Vagina (tissue), 2 donors: Measurements from ENCODE around the gene MSI2. TPM values are rescaled to one million over a fixed set of nuclear protein-coding genes. Genes with fewer than 3 reads are reported as not detected.

Source experiments
- DNase-seq, 2 donors: peaks; one replicate each; pipeline ENCODE4 v3.0.0-alpha.2; 2017; ENCODE audit errors: extremely low spot score in 2 of 2
- H3K27ac ChIP-seq: fragments of 200-600 bp; sonication (generic); one replicate; pipeline ENCODE4 v1.5.1; 2019
- H3K27me3 ChIP-seq: fragments of 200-600 bp; sonication (generic); one replicate; pipeline ENCODE4 v1.5.1; 2019
- H3K36me3 ChIP-seq, 2 donors: fragments of 200-600 bp; sonication (generic); one replicate each; pipeline ENCODE4 v1.5.1; 2017 to 2019
- H3K4me1 ChIP-seq: fragments of 200-600 bp; sonication (generic); one replicate; pipeline ENCODE4 v1.5.1; 2019
- H3K4me3 ChIP-seq, 2 donors: fragments of 200-600 bp; sonication (generic); 1 replicate in 1 of 2; 2 replicates in 1 of 2; pipeline ENCODE4 v1.5.1; 2016 to 2019
- H3K9me3 ChIP-seq: fragments of 200-600 bp; sonication (generic); one replicate; pipeline ENCODE4 v1.5.1; 2019
- POLR2A ChIP-seq, 2 donors: fragments of 450-650 bp; IDR thresholded peaks; one replicate each; pipeline ENCODE4 v1.6.1; 2017; ENCODE audit warnings: antibody characterized with exemption in 2 of 2, mild to moderate bottlenecking in 2 of 2, moderate library complexity in 2 of 2
- POLR2AphosphoS5 ChIP-seq, 2 donors: sonication (generic); formaldehyde crosslinking; IDR thresholded peaks; one replicate each; pipeline ENCODE4 v1.9.0; 2017; ENCODE audit warnings: antibody characterized with exemption in 2 of 2, mild to moderate bottlenecking in 2 of 2, low read depth in 1 of 2; ENCODE audit not compliant: insufficient read depth in 1 of 2
- intact Hi-C: fragments of 100-400 bp; cut with DNase I; formaldehyde crosslinking; loops from one replicate; pipeline ENCODE4 v1.15.1; 2023
- total RNA-seq: library from RNA; depleted of rRNA; stranded (reverse); fragments of >200 nt; gene quantifications from one replicate; pipeline ENCODE4 v1.2.3, GENCODE V29; 2016
- TF ChIP-seq, protein P1 (sequence below), 3 experiments: fragments of 450-650 bp in 2 of 3; fragments of 200-600 bp in 1 of 3; sonication (generic) in 1 of 3; IDR thresholded peaks; one replicate each; pipeline ENCODE4 v1.5.1; 2017 to 2019; ENCODE audit warnings: antibody characterized with exemption in 3 of 3, mild to moderate bottlenecking in 2 of 3, moderate library complexity in 2 of 3

MSI2 gene
- total RNA-seq, 1 donor from 2014 or later = 27.3 TPM

- DNase-seq = no peak
- Histone ChIP-seq H3K36me3 (no peaks in the 10 kb centered on the region), H3K27me3 (no peaks in the 10 kb centered on the region), H3K9me3 (no peaks in the 10 kb centered on the region), H3K4me3 (no peak overlapping the region), H3K4me1 (no peaks in the 10 kb centered on the region), H3K27ac (no peak overlapping the region)
- TF ChIP-seq POLR2A (IDR thresholded peaks at IDR 0.05) (no peak), POLR2AphosphoS5 (IDR thresholded peaks at IDR 0.05; ENCODE audit: insufficient read depth in 1 of 2, low read depth in 1 of 2) (no peak)
- TF ChIP-seq, protein P1, sequence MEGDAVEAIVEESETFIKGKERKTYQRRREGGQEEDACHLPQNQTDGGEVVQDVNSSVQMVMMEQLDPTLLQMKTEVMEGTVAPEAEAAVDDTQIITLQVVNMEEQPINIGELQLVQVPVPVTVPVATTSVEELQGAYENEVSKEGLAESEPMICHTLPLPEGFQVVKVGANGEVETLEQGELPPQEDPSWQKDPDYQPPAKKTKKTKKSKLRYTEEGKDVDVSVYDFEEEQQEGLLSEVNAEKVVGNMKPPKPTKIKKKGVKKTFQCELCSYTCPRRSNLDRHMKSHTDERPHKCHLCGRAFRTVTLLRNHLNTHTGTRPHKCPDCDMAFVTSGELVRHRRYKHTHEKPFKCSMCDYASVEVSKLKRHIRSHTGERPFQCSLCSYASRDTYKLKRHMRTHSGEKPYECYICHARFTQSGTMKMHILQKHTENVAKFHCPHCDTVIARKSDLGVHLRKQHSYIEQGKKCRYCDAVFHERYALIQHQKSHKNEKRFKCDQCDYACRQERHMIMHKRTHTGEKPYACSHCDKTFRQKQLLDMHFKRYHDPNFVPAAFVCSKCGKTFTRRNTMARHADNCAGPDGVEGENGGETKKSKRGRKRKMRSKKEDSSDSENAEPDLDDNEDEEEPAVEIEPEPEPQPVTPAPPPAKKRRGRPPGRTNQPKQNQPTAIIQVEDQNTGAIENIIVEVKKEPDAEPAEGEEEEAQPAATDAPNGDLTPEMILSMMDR (IDR thresholded peaks at IDR 0.05) = no peak
- intact Hi-C loops = loop anchor here (10.0 kb wide), 1 partner anchor 499 kb away; the partner anchor contains the start of gene CCDC182
These were observed 10.5 kb upstream of the MSI2 start for GRCh38 chr17:57245786-57246185.

DNA sequence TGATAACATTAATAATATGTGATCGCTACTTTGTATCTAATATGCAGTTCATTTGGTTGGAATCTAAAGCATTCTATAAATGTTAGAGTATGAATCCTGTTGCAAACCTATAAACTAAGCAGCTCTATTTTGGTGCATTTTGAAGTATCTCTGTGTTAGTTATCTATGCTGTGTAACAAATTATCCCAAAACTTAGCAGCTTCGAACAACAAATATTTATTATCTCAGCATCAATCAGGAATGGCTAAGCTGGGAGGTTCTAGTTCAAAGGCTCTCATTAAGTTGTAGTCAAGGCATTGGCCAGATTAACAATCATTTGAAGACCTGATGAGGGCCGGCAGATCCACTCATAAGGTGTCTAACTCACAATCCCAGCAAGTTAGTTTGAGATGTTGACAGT, 10.1 kb upstream of the MSI2 start:
- Histone ChIP-seq H3K27ac (no peak overlapping the region), H3K4me1 (no peaks in the 10 kb centered on the region), H3K36me3 (no peaks in the 10 kb centered on the region), H3K4me3 (no peak overlapping the region), H3K9me3 (no peaks in the 10 kb centered on the region), H3K27me3 (no peaks in the 10 kb centered on the region)
- intact Hi-C loops = loop anchor here (10.0 kb wide), 1 partner anchor 499 kb away; the partner anchor contains the start of gene CCDC182
- DNase-seq = no peak
- TF ChIP-seq, protein P1 (IDR thresholded peaks at IDR 0.05) = no peak
- TF ChIP-seq POLR2AphosphoS5 (IDR thresholded peaks at IDR 0.05; ENCODE audit: insufficient read depth in 1 of 2, low read depth in 1 of 2) = no peak
- no peak for TF ChIP-seq POLR2A (IDR thresholded peaks at IDR 0.05)

GRCh38 chr17:57247261-57247660, 9.1 kb upstream of the MSI2 start:
- no peak for DNase-seq
- H3K27me3 ChIP-seq = no peaks in the 10 kb centered on the region
- H3K4me1 ChIP-seq = no peaks in the 10 kb centered on the region
- H3K36me3 ChIP-seq = no peaks in the 10 kb centered on the region
- no peaks in the 10 kb centered on the region for H3K9me3 ChIP-seq
- intact Hi-C loops = loop anchor here (10.0 kb wide), 1 partner anchor 498 kb away; the partner anchor contains the start of gene CCDC182
- H3K27ac ChIP-seq = no peak overlapping the region
- TF ChIP-seq POLR2A (IDR thresholded peaks at IDR 0.05) = no peak
- TF ChIP-seq, protein P1 (IDR thresholded peaks at IDR 0.05) = no peak
- TF ChIP-seq POLR2AphosphoS5 (IDR thresholded peaks at IDR 0.05; ENCODE audit: insufficient read depth in 1 of 2, low read depth in 1 of 2) = no peak
- no peak overlapping the region for H3K4me3 ChIP-seq

DNA sequence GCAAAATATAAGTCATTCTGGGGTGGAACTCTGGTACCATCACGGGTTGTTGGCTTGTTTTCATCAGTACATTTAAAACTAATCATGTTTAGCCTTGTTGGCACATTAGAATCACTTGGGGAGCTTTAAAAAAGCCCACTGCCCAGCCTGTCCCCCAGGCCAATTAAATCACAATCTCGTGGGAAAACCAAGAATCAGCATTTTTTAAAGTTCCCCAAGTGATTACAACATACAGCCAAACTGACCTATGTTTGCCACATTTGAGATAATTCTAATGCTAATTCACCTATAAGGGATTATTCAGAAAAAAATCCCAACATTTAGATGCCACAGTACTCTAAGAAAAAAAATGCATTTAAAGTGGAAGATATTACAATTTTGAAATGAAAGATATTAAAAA, 8.4 kb upstream of the MSI2 start:
- Histone ChIP-seq H3K27ac (no peak overlapping the region), H3K9me3 (no peaks in the 10 kb centered on the region), H3K36me3 (no peaks in the 10 kb centered on the region), H3K27me3 (no peaks in the 10 kb centered on the region), H3K4me3 (no peak overlapping the region), H3K4me1 (no peaks in the 10 kb centered on the region)
- intact Hi-C loops = loop anchor here (10.0 kb wide), 1 partner anchor 497 kb away; the partner anchor contains the start of gene CCDC182
- no peak for TF ChIP-seq POLR2AphosphoS5 (IDR thresholded peaks at IDR 0.05; ENCODE audit: insufficient read depth in 1 of 2, low read depth in 1 of 2)
- no peak for DNase-seq

DNA sequence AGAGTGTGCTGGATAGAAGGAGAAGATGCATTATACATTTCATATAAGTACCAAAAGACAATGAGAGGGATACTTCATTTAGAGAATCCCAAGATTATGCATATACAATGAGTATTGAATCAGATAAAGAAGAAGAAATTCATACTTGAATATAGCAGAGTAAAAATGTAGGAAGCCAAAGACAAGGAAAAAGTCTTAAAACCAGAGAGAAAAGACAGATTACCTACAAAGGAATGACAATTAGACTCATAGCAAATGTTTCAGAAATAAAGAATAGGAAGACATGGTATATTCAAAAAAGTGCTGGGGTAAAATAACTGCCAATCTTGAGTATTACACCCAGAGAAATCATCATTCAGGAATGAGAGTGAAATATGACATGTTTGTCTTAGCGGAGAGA, 6.8 kb upstream of the MSI2 start:
- TF ChIP-seq POLR2A (IDR thresholded peaks at IDR 0.05) (no peak), POLR2AphosphoS5 (IDR thresholded peaks at IDR 0.05; ENCODE audit: insufficient read depth in 1 of 2, low read depth in 1 of 2) (no peak)
- TF ChIP-seq, protein P1 (IDR thresholded peaks at IDR 0.05) = no peak
- DNase-seq = no peak
- no peaks in the 10 kb centered on the region for H3K4me1 ChIP-seq
- no peaks in the 10 kb centered on the region for H3K36me3 ChIP-seq
- no peaks in the 10 kb centered on the region for H3K27me3 ChIP-seq
- no peak overlapping the region for H3K4me3 ChIP-seq
- no peaks in the 10 kb centered on the region for H3K9me3 ChIP-seq
- intact Hi-C loops = loop anchor here (10.0 kb wide), 1 partner anchor 495 kb away; the partner anchor contains the start of gene CCDC182
- H3K27ac ChIP-seq = no peak overlapping the region
